Effector memory CD4-positive, alpha-beta T cell (primary cell): ENCODE measurements around the gene TNS3.

Experiments used
- DNase-seq, 3 donors: peaks; one replicate each; pipeline ENCODE4 v3.0.0-alpha.2; 2020
- H3K27ac ChIP-seq: 2 replicates; pipeline ENCODE4 v1.7.0; 2013; ENCODE audit warnings: mild to moderate bottlenecking, low read length, moderate library complexity; ENCODE audit not compliant: insufficient read depth, poor library complexity, severe bottlenecking
- H3K27me3 ChIP-seq: replicated peaks from 2 replicates; pipeline ENCODE4 v1.7.0; 2013; ENCODE audit warnings: mild to moderate bottlenecking, low read length; ENCODE audit not compliant: insufficient read depth, control insufficient read depth, poor library complexity, severe bottlenecking
- H3K36me3 ChIP-seq: 2 replicates; pipeline ENCODE4 v1.7.0; 2013; ENCODE audit warnings: mild to moderate bottlenecking, low read length, moderate library complexity; ENCODE audit not compliant: control insufficient read depth, insufficient read depth
- H3K4me1 ChIP-seq: 2 replicates; pipeline ENCODE4 v1.7.0; 2013; ENCODE audit warnings: low read length, mild to moderate bottlenecking; ENCODE audit not compliant: control insufficient read depth, insufficient read depth, poor library complexity, severe bottlenecking
- H3K4me3 ChIP-seq: 2 replicates; pipeline ENCODE4 v1.7.0; 2013; ENCODE audit warnings: low read length, low read depth, mild to moderate bottlenecking; ENCODE audit not compliant: insufficient read depth, poor library complexity, severe bottlenecking
- H3K9me3 ChIP-seq: 2 replicates; pipeline ENCODE4 v1.7.0; 2013; ENCODE audit warnings: mild to moderate bottlenecking, low read length, moderate library complexity; ENCODE audit not compliant: control insufficient read depth

Gene TNS3

DNA sequence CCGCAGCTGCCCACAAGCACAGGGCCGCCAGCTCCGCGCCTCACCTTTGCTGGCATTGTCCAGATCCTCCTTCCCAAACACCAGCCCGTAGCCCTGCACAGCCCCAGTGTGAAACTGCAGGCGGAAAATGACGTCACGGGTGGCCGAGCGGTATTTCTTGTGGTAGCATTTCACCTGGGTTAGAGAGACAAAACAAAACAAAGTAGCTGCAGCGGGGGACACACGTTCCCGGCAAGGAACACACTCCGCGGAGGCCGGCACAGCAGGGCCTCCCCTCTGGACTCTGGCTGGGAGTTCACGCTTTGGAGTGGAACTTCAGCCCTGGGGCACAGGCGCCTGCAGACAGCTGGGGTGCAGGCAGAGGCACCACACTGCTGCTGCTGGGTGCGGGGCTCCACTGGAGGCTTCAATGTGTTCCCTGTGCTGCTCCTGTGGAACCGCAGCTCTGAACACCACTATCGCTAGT lies 181.1 kb downstream of the TNS3 start:
- no peaks in the 10 kb centered on the region for H3K9me3 ChIP-seq
- no peak overlapping the region for H3K27ac ChIP-seq
- H3K36me3 ChIP-seq = no peaks in the 10 kb centered on the region
- no peaks in the 10 kb centered on the region for H3K27me3 ChIP-seq
- no peaks in the 10 kb centered on the region for H3K4me1 ChIP-seq
- H3K4me3 ChIP-seq = no peak overlapping the region
- DNase-seq = no peak

DNA sequence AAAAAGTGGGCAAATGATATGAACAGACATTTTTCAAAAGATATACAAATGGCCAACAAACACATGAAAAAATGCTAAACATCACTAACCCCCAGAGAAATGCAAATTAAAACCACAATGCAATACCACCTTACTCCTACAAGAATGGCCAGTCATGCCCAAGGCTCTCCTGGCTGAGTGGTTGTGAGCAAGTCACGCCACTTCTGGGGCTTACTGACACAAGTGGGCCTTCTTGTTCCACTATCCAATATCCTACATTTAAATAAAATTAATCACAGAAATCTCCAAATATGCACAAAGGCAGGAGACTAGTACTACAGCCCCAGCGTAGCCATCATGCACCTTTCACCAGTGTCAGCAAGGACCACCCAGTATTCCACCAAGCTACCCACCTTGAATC lies 181.9 kb downstream of the TNS3 start:
- H3K4me1 ChIP-seq = no peaks in the 10 kb centered on the region

DNA sequence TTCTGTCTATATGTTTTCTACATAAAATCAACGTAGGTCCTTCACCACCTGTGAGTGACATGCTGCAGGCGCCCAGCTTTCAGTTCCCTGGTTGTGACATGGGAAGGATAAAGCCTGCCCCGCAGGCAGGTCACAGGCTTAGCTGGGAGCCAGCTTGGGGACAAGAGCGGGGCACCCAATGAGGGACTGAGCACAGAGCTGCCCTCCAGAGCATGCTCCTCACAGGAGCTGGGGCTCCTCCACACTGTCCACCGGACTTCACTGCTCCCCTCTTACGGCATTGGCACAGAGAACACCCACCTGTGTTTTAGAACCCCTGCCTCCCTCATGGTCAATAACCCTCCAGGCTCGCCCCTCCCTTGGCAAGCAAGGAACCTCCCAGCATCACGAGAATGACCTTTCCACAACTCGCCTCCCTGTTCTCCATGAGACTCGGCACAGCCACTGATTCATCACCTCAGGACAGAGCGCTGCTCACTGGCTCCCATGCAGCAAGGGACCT lies 187.1 kb downstream of the TNS3 start:
- no peak for DNase-seq
- Histone ChIP-seq H3K27ac (no peak overlapping the region), H3K4me3 (no peak overlapping the region), H3K9me3 (no peaks in the 10 kb centered on the region), H3K4me1 (no peaks in the 10 kb centered on the region), H3K36me3 (no peaks in the 10 kb centered on the region), H3K27me3 (no peaks in the 10 kb centered on the region)

More for the DNA sequence above, 181.9 kb downstream of the TNS3 start:
- Histone ChIP-seq H3K4me3 (no peak overlapping the region), H3K27me3 (no peaks in the 10 kb centered on the region), H3K9me3 (no peaks in the 10 kb centered on the region), H3K36me3 (no peaks in the 10 kb centered on the region), H3K27ac (no peak overlapping the region)
- no peak for DNase-seq

DNA sequence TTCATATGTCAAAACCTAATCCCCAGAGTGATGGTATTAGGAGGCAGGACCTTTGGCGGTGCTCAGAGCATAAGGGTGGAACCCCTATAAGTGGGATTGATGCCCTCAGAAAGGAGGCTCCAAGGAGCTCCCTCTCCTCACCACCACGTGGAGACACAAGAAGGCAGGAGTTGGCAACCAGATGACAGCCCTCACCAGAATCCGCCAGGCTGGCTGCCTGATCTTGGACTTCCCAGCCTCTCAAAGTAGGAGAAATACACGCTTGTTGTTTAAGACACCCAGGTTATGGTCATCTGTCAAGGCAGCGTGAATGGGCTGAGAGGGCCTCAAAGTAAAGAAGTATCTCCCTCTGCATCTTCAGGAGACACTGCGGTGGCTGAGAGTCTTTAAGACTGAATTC lies 187.7 kb downstream of the TNS3 start:
- Histone ChIP-seq H3K9me3 (no peaks in the 10 kb centered on the region), H3K27ac (no peak overlapping the region), H3K4me1 (no peaks in the 10 kb centered on the region), H3K27me3 (no peaks in the 10 kb centered on the region), H3K4me3 (no peak overlapping the region), H3K36me3 (no peaks in the 10 kb centered on the region)
- DNase-seq = no peak

DNA sequence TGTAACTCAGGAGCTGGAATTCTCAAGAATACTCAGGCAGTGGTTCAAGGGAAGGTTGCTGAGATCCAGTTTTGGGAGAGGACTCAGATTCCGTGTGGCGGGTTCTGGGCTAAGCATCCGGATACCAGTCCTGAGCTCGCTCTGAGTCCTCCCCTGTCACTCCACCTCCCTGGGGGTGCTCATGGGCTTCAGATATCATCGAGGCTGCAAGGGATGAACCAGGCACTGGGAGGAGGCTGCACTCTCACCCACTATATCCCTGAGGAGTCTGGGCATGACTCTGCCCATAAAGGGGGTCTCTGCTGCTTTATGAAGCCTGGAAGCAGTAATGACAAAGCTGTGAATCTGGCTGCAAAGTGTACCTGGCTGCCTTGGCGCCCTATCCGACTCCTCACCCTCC lies 188.5 kb downstream of the TNS3 start:
- Histone ChIP-seq H3K27ac (no peak overlapping the region), H3K4me3 (no peak overlapping the region), H3K4me1 (no peaks in the 10 kb centered on the region), H3K36me3 (no peaks in the 10 kb centered on the region), H3K9me3 (no peaks in the 10 kb centered on the region), H3K27me3 (no peaks in the 10 kb centered on the region)
- DNase-seq = no peak

DNA sequence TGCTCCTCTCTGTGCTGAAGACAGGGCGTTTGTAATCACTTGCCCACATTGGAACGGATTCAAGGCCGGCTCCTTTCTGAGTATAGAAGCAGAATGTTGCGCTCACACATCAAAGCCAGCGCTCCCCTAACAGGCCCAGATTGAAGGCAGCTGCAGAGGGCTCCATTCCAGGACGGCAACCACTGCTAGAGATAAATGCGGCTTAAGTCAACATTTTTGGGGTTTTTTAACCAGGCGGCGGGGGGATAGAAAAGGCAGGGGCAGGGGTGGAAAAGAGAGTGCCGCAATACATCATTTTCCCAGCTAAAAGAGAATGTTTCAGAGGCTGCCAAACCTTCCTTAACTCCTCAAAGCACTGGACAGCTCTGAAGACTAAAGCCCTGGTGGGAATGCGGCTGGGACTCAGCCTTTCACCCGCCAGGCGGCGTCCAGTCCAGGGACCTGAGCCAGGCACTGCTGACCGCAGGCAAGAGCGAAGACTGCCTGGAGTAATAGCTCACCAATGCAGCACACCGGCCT lies 189.6 kb downstream of the TNS3 start:
- DNase-seq = no peak
- H3K4me3 ChIP-seq = no peak overlapping the region
- no peaks in the 10 kb centered on the region for H3K27me3 ChIP-seq
- H3K4me1 ChIP-seq = no peaks in the 10 kb centered on the region
- H3K36me3 ChIP-seq = no peaks in the 10 kb centered on the region
- H3K27ac ChIP-seq = no peak overlapping the region
- H3K9me3 ChIP-seq = no peaks in the 10 kb centered on the region

DNA sequence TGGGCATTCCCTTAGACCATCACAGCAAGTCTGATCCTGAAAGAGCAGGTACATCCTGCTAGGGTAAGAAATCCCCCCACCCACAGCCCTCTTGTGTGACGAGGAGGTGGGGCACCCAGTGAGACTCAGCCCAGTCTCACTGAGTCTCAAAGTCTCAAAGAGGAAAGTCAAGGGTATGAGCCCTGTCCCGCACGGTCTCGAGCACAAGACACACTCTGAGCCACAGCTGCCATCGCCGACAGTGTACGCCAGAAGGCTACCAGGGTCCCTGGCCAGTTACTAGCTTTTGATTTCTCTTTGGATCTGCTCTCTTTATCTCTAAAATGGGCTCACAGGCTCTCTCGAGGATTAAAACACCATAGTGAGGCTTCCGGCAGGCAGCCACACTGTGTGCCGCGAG lies 190.2 kb downstream of the TNS3 start:
- no peaks in the 10 kb centered on the region for H3K36me3 ChIP-seq
- no peak overlapping the region for H3K4me3 ChIP-seq

DNA sequence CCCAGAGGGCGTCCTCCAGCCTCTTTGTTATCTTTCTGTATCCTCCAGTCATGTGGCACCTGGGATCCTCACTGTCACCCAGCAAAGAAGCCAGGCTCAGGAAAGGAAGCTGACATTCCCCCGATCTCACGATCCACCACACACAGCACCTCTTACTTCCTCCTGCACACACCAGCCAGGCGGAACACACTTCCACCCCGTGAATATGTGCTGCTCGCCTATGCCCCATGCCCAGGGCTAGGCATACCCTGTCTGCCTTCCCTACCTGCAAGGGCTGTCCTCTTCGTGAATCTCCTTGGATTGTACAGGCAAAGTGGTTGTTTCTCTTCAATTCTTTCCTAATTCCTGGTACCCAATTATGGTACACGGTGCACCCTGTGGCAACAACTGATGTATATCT lies 191.0 kb downstream of the TNS3 start:
- no peak for DNase-seq
- H3K9me3 ChIP-seq = no peaks in the 10 kb centered on the region

More for the DNA sequence above, 190.2 kb downstream of the TNS3 start:
- Histone ChIP-seq H3K9me3 (no peaks in the 10 kb centered on the region), H3K4me1 (no peaks in the 10 kb centered on the region), H3K27me3 (no peaks in the 10 kb centered on the region), H3K27ac (no peak overlapping the region)
- no peak for DNase-seq

DNA sequence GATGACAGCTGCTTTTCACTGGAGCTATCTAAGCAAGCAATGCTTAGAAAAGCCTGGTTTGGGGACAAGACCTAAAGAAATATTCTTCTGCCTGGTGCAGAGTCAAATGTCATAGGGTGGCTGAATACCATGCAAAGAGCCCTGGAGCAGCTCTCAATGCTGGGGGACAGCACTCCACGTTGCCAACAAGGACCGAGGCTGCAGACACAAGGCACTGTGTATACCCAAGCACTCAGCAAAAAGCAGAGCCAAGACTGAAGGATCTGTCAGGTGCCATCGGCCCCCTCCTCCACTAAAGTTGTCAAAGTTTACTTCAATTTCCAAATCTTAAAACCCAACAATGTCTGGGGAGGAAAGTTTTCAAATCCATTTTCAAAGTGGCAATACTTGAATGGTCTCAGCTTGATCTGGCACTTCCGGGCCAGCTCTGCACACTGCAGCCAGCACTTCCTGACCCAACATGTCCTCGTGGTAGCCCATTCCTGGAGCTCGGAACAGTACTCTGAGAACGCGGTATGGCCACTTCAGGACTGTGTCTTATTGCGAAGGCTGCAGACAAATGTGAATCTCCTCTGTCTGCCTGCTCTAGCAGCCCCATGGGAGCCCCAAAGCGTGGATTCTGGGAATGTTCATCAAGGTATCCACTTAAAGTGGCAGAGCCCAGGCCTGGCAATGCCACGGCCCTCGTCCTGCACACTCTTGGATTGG lies 191.8 kb downstream of the TNS3 start:
- no peak overlapping the region for H3K4me3 ChIP-seq
- no peak for DNase-seq
- H3K36me3 ChIP-seq = no peaks in the 10 kb centered on the region
- no peaks in the 10 kb centered on the region for H3K27me3 ChIP-seq
- H3K9me3 ChIP-seq = no peaks in the 10 kb centered on the region
- H3K4me1 ChIP-seq = no peaks in the 10 kb centered on the region
- H3K27ac ChIP-seq = no peak overlapping the region

More for the DNA sequence above, 191.0 kb downstream of the TNS3 start:
- no peaks in the 10 kb centered on the region for H3K27me3 ChIP-seq
- H3K4me1 ChIP-seq = no peaks in the 10 kb centered on the region
- H3K27ac ChIP-seq = no peak overlapping the region
- H3K4me3 ChIP-seq = no peak overlapping the region
- no peaks in the 10 kb centered on the region for H3K36me3 ChIP-seq

DNA sequence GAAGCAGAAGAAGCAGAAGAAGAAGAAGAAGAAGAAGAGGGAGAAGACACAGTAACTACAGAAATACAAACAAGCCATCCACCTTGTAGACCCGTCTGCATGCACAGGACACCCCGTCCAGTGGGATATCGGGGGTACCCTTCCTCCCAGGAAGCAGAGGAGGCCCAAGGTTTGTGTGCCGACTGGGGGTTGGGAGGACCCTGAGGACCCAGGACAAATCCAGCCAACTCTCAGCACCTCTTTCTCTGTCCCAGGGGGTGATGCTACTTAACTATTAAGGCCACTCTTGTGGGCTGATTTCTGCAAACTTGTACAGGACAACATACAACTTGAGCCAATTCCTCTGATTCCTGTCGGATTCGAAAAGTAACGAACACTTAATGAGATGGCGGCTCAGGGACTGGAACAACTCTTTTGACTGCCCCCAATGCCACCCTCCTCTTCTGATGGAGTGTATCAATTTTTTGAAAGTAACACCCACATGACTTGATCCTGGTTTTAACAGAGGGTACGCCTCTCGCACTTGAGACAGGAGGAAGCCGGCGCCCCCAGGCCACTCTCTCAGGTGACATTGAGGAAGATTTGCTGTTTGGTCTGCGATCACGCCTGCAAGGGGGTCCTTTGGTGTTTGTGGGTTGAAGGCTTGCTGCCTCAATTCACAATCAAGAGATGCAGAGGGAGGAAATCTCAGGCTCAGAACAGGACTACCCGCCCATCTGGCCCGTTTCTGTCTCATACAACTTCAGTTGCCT lies 192.6 kb downstream of the TNS3 start:
- no peaks in the 10 kb centered on the region for H3K27me3 ChIP-seq
- no peak for DNase-seq
- H3K27ac ChIP-seq = no peak overlapping the region
- H3K4me1 ChIP-seq = no peaks in the 10 kb centered on the region
- H3K36me3 ChIP-seq = no peaks in the 10 kb centered on the region
- no peaks in the 10 kb centered on the region for H3K9me3 ChIP-seq
- H3K4me3 ChIP-seq = no peak overlapping the region
